GM13977 (cell line): ENCODE measurements around the gene MMP14.

Source experiments
- DNase-seq: peaks from one replicate; pipeline ENCODE4 v3.0.0; 2012; ENCODE audit warnings: low spot score
- in situ Hi-C: fragments of 300-500 bp; cut with MboI; formaldehyde crosslinking; loops from one replicate; pipeline ENCODE4 v1.12.0; 2022; ENCODE audit warnings: low sequenced_read_pairs, low pct_unique_long_range_greater_than_20kb, mixed read lengths, inconsistent platforms; ENCODE audit not compliant: unreplicated experiment
- TF ChIP-seq, protein P1 (sequence below): IDR thresholded peaks from 2 replicates; pipeline ENCODE4 v1.5.1; 2012; ENCODE audit warnings: mild to moderate bottlenecking, control low read depth; ENCODE audit not compliant: insufficient read depth; ENCODE audit errors: extremely low read depth, missing control alignments

Gene MMP14

GRCh38 chr14:22872033-22872832, 35.8 kb downstream of the MMP14 start:
- DNase-seq, result peak; percentile 83
- TF ChIP-seq, protein P1, sequence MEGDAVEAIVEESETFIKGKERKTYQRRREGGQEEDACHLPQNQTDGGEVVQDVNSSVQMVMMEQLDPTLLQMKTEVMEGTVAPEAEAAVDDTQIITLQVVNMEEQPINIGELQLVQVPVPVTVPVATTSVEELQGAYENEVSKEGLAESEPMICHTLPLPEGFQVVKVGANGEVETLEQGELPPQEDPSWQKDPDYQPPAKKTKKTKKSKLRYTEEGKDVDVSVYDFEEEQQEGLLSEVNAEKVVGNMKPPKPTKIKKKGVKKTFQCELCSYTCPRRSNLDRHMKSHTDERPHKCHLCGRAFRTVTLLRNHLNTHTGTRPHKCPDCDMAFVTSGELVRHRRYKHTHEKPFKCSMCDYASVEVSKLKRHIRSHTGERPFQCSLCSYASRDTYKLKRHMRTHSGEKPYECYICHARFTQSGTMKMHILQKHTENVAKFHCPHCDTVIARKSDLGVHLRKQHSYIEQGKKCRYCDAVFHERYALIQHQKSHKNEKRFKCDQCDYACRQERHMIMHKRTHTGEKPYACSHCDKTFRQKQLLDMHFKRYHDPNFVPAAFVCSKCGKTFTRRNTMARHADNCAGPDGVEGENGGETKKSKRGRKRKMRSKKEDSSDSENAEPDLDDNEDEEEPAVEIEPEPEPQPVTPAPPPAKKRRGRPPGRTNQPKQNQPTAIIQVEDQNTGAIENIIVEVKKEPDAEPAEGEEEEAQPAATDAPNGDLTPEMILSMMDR, result peak; percentile 90
- in situ Hi-C loops, result loop anchor here (25.0 kb wide), 1 partner anchor 285 kb away; the partner anchor contains the start of genes ABHD4 and DAD1

GRCh38 chr14:22872833-22873520, 36.6 kb downstream of the MMP14 start:
- TF ChIP-seq, protein P1, result no peak
- no peak for DNase-seq
- in situ Hi-C loops, result loop anchor here (25.0 kb wide), 1 partner anchor 286 kb away; the partner anchor contains the start of genes ABHD4 and DAD1

- DNase-seq, result no peak
- in situ Hi-C loops, result no loop called here
- TF ChIP-seq, protein P1, result no peak
These were observed 38.8 kb downstream of the MMP14 start for GRCh38 chr14:22875003-22875747.

GRCh38 chr14:22875748-22876319, 39.4 kb downstream of the MMP14 start:
- in situ Hi-C loops, result no loop called here
- TF ChIP-seq, protein P1, result no peak
- no peak for DNase-seq

DNA sequence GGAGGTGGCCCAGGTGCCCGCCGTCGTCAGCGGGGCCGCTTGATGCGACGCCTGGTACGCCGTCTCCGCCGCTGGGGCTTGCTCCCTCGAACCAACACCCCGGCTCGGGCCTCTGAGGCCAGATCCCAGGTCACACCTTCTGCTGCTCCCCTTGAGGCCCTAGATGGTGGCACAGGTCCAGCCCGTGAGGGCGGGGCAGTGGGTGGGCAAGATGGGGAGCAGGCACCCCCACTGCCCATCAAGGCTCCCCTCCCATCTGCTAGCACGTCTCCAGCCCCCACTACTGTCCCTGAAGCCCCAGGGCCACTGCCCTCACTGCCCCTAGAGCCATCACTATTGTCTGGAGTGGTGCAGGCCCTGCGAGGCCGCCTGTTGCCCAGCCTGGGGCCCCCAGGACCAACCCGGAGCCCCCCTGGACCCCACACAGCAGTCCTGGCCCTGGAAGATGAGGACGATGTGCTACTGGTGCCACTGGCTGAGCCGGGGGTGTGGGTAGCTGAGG, 40.7 kb downstream of the MMP14 start:
- TF ChIP-seq, protein P1, result no peak
- in situ Hi-C loops, result no loop called here
- no peak for DNase-seq
